CD14-positive monocyte (primary cell): ENCODE results near the gene ZNF492. TPM values are rescaled to one million over a fixed set of nuclear protein-coding genes. Genes with fewer than 3 reads are reported as not detected.

ENCODE experiments used
- DNase-seq, 3 donors: peaks; one replicate each; pipeline ENCODE4 v3.0.0-alpha.2; 2011 to 2022
- H2AFZ ChIP-seq: 2 replicates; pipeline ENCODE4 v1.6.0; 2012; ENCODE audit warnings: mild to moderate bottlenecking, low read depth, low read length, inconsistent platforms; ENCODE audit not compliant: insufficient read depth, poor library complexity, severe bottlenecking
- H3K27ac ChIP-seq, 2 donors: 1 replicate in 1 of 2; 2 replicates in 1 of 2; pipeline ENCODE4 v1.5.1; 2012 to 2013; ENCODE audit warnings: low read length in 2 of 2, control low read depth in 1 of 2, inconsistent platforms in 1 of 2, low read depth in 1 of 2, mild to moderate bottlenecking in 1 of 2
- H3K27me3 ChIP-seq, 2 donors: one replicate each; pipeline versions ENCODE4 v1.6.0 to v1.6.1; 2011 to 2013; ENCODE audit warnings: low read length in 2 of 2; ENCODE audit not compliant: control insufficient read depth in 2 of 2, insufficient read depth in 2 of 2
- H3K36me3 ChIP-seq, 2 donors: replicated peaks in 1 of 2; 1 replicate in 1 of 2; 2 replicates in 1 of 2; pipeline versions ENCODE4 v1.5.1 to v1.6.1; 2012 to 2013; ENCODE audit warnings: low read length in 2 of 2, control low read depth in 1 of 2, inconsistent platforms in 1 of 2, mild to moderate bottlenecking in 1 of 2; ENCODE audit not compliant: insufficient read depth in 2 of 2, control insufficient read depth in 1 of 2
- H3K4me1 ChIP-seq, 2 donors: 1 replicate in 1 of 2; 2 replicates in 1 of 2; pipeline versions ENCODE4 v1.5.1 to v1.6.1; 2012 to 2013; ENCODE audit warnings: low read length in 2 of 2, control low read depth in 1 of 2, inconsistent platforms in 1 of 2, mild to moderate bottlenecking in 1 of 2, moderate library complexity in 1 of 2; ENCODE audit not compliant: insufficient read depth in 2 of 2, control insufficient read depth in 1 of 2
- H3K4me2 ChIP-seq: replicated peaks from 2 replicates; pipeline ENCODE3; 2012; ENCODE audit warnings: low read length, moderate library complexity, mild to moderate bottlenecking; ENCODE audit not compliant: poor library complexity, severe bottlenecking; ENCODE audit errors: extremely low read depth
- H3K4me3 ChIP-seq, 3 experiments: fragments of 200-600 bp in 1 of 3; sonication (generic) in 1 of 3; replicated peaks in 1 of 3; 1 replicate in 2 of 3; 2 replicates in 1 of 3; pipeline ENCODE4 v1.5.1; 2011 to 2013; ENCODE audit warnings: low read length in 3 of 3, mild to moderate bottlenecking in 3 of 3, control low read depth in 2 of 3, low read depth in 2 of 3, inconsistent platforms in 1 of 3, moderate library complexity in 1 of 3
- H3K79me2 ChIP-seq: 2 replicates; pipeline ENCODE4 v1.6.0; 2012; ENCODE audit warnings: mild to moderate bottlenecking, control low read depth, inconsistent platforms, low read length, moderate library complexity; ENCODE audit not compliant: insufficient read depth
- H3K9ac ChIP-seq: 2 replicates; pipeline ENCODE4 v1.6.0; 2017; ENCODE audit warnings: low read length, mild to moderate bottlenecking; ENCODE audit not compliant: insufficient read depth, poor library complexity, severe bottlenecking
- H3K9me3 ChIP-seq, 2 donors: replicated peaks in 1 of 2; 1 replicate in 1 of 2; 2 replicates in 1 of 2; pipeline versions ENCODE4 v1.5.1 to v1.6.1; 2012 to 2013; ENCODE audit warnings: low read length in 2 of 2, control low read depth in 1 of 2; ENCODE audit not compliant: control insufficient read depth in 1 of 2, insufficient read depth in 1 of 2
- H4K20me1 ChIP-seq: 2 replicates; pipeline ENCODE4 v1.6.0; 2012; ENCODE audit warnings: mild to moderate bottlenecking, low read length, control low read depth, moderate library complexity; ENCODE audit not compliant: insufficient read depth
- H3K27ac Mint-ChIP-seq, 7 donors: one replicate each; pipeline ENCODE4 v1.8.0; 2020; ENCODE audit warnings: mild to moderate bottlenecking in 7 of 7, mixed read lengths in 7 of 7, moderate library complexity in 6 of 7, inconsistent platforms in 2 of 7
- H3K27me3 Mint-ChIP-seq, 3 donors: one replicate each; pipeline ENCODE4 v1.8.0; 2021 to 2022; ENCODE audit warnings: low read depth in 3 of 3, mild to moderate bottlenecking in 3 of 3, mixed read lengths in 3 of 3, moderate library complexity in 3 of 3, inconsistent platforms in 1 of 3
- H3K36me3 Mint-ChIP-seq, 2 donors: one replicate each; pipeline ENCODE4 v1.8.0; 2020; ENCODE audit warnings: mixed read lengths in 2 of 2, inconsistent platforms in 1 of 2, mild to moderate bottlenecking in 1 of 2
- H3K4me1 Mint-ChIP-seq: one replicate; pipeline ENCODE4 v1.8.0; 2020; ENCODE audit warnings: mild to moderate bottlenecking, mixed read lengths
- H3K4me3 Mint-ChIP-seq, 2 donors: one replicate each; pipeline ENCODE4 v1.8.0; 2020; ENCODE audit warnings: mild to moderate bottlenecking in 2 of 2, mixed read lengths in 2 of 2, moderate library complexity in 1 of 2
- H3K9me3 Mint-ChIP-seq, 7 donors: one replicate each; pipeline ENCODE4 v1.8.0; 2020 to 2022; ENCODE audit warnings: mixed read lengths in 7 of 7, mild to moderate bottlenecking in 6 of 7, moderate library complexity in 6 of 7, inconsistent platforms in 2 of 7
- CTCF ChIP-seq: fragments of 200-600 bp; IDR thresholded peaks from one replicate; pipeline ENCODE4 v1.8.0; 2022; ENCODE audit warnings: antibody characterized with exemption, mild to moderate bottlenecking
- WGBS: methylation state at CpG from one replicate; pipeline ENCODE4 v1.1.5; 2013; ENCODE audit warnings: missing lambda C conversion rate; ENCODE audit not compliant: insufficient coverage; 5-methylcytosine and 5-hydroxymethylcytosine counted together
- intact Hi-C, 2 donors: fragments of 100-400 bp; cut with micrococcal nuclease; formaldehyde crosslinking; loops; one replicate each; pipeline versions ENCODE4 v1.15.0 to v1.15.1; 2023
- polyA plus RNA-seq, 3 donors: library from polyadenylated mRNA; depleted of rRNA in 1 of 3; unstranded in 2 of 3; stranded (reverse) in 1 of 3; fragments of 300-500 nt in 2 of 3; fragments of >200 nt in 1 of 3; fragmentation: Illumina TruSeq in 2 of 3; gene quantifications; 1 replicate in 2 of 3; 2 replicates in 1 of 3; pipeline ENCODE4 v1.2.3, GENCODE V29; 2012 to 2021

Gene ZNF492
- polyA plus RNA-seq, 3 donors = 0.01 TPM; not detected in 2

- no peak overlapping the region for H2AFZ ChIP-seq
- Mint-ChIP-seq H3K27ac (no peak overlapping the region), H3K9me3 (peaks cover 58 to 95% (median 85%) of the 10 kb centered on the region in 7 donors), H3K27me3 (peaks cover 0 to 5% (median 3%) of the 10 kb centered on the region in 3 donors), H3K4me1 (no peaks in the 10 kb centered on the region), H3K36me3 (no peaks in the 10 kb centered on the region), H3K4me3 (no peak overlapping the region)
- H3K4me2 ChIP-seq = no peak overlapping the region
- DNase-seq = no peak
- H3K9me3 ChIP-seq = peaks cover 93 to 95% of the 10 kb centered on the region in 2 donors
- H4K20me1 ChIP-seq = no peaks in the 10 kb centered on the region
- no peaks in the 10 kb centered on the region for H3K27me3 ChIP-seq
- H3K9ac ChIP-seq = no peak overlapping the region
- H3K4me1 ChIP-seq = no peaks in the 10 kb centered on the region
- intact Hi-C loops = no loop called here
- no peaks in the 10 kb centered on the region for H3K36me3 ChIP-seq
- H3K27ac ChIP-seq = no peak overlapping the region
- no peaks in the 10 kb centered on the region for H3K79me2 ChIP-seq
- TF ChIP-seq CTCF = no peak
- 87% methylated on average over 7 of the region's 12 CpGs for WGBS
- H3K4me3 ChIP-seq = no peak overlapping the region
Measured at GRCh38 chr19:22605275-22606211, 28.6 kb upstream of the ZNF492 start.

- intact Hi-C loops = no loop called here
Measured at GRCh38 chr19:22606212-22606553, 27.9 kb upstream of the ZNF492 start.

More at GRCh38 chr19:22606212-22606553, 27.9 kb upstream of the ZNF492 start:
- Histone ChIP-seq H3K4me1 (no peaks in the 10 kb centered on the region), H3K9me3 (peaks cover 93 to 95% of the 10 kb centered on the region in 2 donors), H3K4me2 (no peak overlapping the region), H4K20me1 (no peaks in the 10 kb centered on the region), H3K4me3 (no peak overlapping the region), H3K79me2 (no peaks in the 10 kb centered on the region), H3K36me3 (no peaks in the 10 kb centered on the region), H2AFZ (no peak overlapping the region), H3K27ac (no peak overlapping the region), H3K9ac (no peak overlapping the region), H3K27me3 (no peaks in the 10 kb centered on the region)
- WGBS = 89% methylated on average over 2 of the region's 2 CpGs
- Mint-ChIP-seq H3K4me1 (no peaks in the 10 kb centered on the region), H3K36me3 (no peaks in the 10 kb centered on the region), H3K4me3 (no peak overlapping the region), H3K9me3 (peaks cover 51 to 95% (median 85%) of the 10 kb centered on the region in 7 donors), H3K27me3 (peaks cover 0 to 5% (median 3%) of the 10 kb centered on the region in 3 donors), H3K27ac (no peak overlapping the region)
- DNase-seq = no peak
- TF ChIP-seq CTCF = no peak
